Gastrocnemius medialis (tissue), 4 donors: ENCODE measurements around the gene FAM136A. TPM values are rescaled to one million over a fixed set of nuclear protein-coding genes. Genes with fewer than 3 reads are reported as not detected.

Experiments
- ATAC-seq, 2 donors: fragments of 150-250 bp; one replicate each; pipeline ENCODE4 v1.9.1; 2016
- DNase-seq, 2 donors: peaks; one replicate each; pipeline ENCODE4 v3.0.0-alpha.2; 2019
- H3K27ac ChIP-seq, 4 donors: fragments of 200-600 bp; sonication (generic); 1 replicate in 1 of 4; 2 replicates in 3 of 4; pipeline ENCODE4 v1.5.1; 2016 to 2018; ENCODE audit warnings: mild to moderate bottlenecking in 2 of 4, moderate library complexity in 1 of 4
- H3K27me3 ChIP-seq, 3 donors: fragments of 200-600 bp; sonication (generic) in 2 of 3; 1 replicate in 1 of 3; 2 replicates in 2 of 3; pipeline versions ENCODE4 v1.5.1 to v1.6.0; 2016 to 2019; ENCODE audit warnings: mild to moderate bottlenecking in 1 of 3, moderate library complexity in 1 of 3
- H3K36me3 ChIP-seq, 2 donors: fragments of 200-600 bp; sonication (generic) in 1 of 2; one replicate each; pipeline ENCODE4 v1.5.1; 2017 to 2018
- H3K4me1 ChIP-seq, 2 donors: fragments of 200-600 bp; sonication (generic) in 1 of 2; one replicate each; pipeline ENCODE4 v1.5.1; 2016 to 2017; ENCODE audit warnings: mild to moderate bottlenecking in 2 of 2
- H3K4me3 ChIP-seq, 4 donors: fragments of 200-600 bp; sonication (generic) in 3 of 4; 1 replicate in 1 of 4; 2 replicates in 3 of 4; pipeline ENCODE4 v1.5.1; 2016 to 2019; ENCODE audit warnings: mild to moderate bottlenecking in 2 of 4
- H3K9me3 ChIP-seq, 3 donors: fragments of 200-600 bp; sonication (generic) in 2 of 3; 1 replicate in 1 of 3; 2 replicates in 2 of 3; pipeline ENCODE4 v1.5.1; 2016 to 2019
- CTCF ChIP-seq, 5 experiments: fragments of 450-650 bp in 3 of 5; fragments of 200-600 bp in 2 of 5; sonication (generic) in 2 of 5; IDR thresholded peaks in 4 of 5; conservative IDR thresholded peaks in 1 of 5; 1 replicate in 4 of 5; 2 replicates in 1 of 5; pipeline ENCODE4 v1.5.1; 2016 to 2019; ENCODE audit warnings: antibody characterized with exemption in 5 of 5, mild to moderate bottlenecking in 3 of 5, moderate library complexity in 3 of 5
- POLR2A ChIP-seq, 2 donors: fragments of 450-650 bp; IDR thresholded peaks; one replicate each; pipeline ENCODE4 v1.6.1; 2017; ENCODE audit warnings: antibody characterized with exemption in 2 of 2, mild to moderate bottlenecking in 2 of 2, moderate library complexity in 2 of 2
- in situ Hi-C, 4 donors: fragments of 200-750 bp; cut with MboI; loops; one replicate each; pipeline versions ENCODE4 v1.15.0 to v1.8.0; 2017; ENCODE audit warnings: low sequenced_read_pairs in 4 of 4
- intact Hi-C: fragments of 100-400 bp; cut with DNase I; formaldehyde crosslinking; loops from one replicate; pipeline ENCODE4 v1.15.1; 2023; ENCODE audit warnings: low total_unique reads
- total RNA-seq, 4 donors: library from RNA; depleted of rRNA; stranded (reverse); fragments of >200 nt; gene quantifications; one replicate each; pipeline versions ENCODE4 v1.1.0 to v1.2.3, GENCODE V29; 2016

Gene FAM136A
- total RNA-seq, 4 donors from 2014 or later = 12.7 to 23.7 (median 17.7) TPM

- Histone ChIP-seq H3K9me3 (no peaks in the 10 kb centered on the region), H3K36me3 (no peaks in the 10 kb centered on the region), H3K27ac (no peak overlapping the region), H3K27me3 (no peaks in the 10 kb centered on the region), H3K4me1 (no peaks in the 10 kb centered on the region), H3K4me3 (no peak overlapping the region)
- in situ Hi-C loops (loop anchor here in 2 of 4 donors (25.0 kb wide), 1 partner anchor 306 kb away; no protein-coding TSS in a partner anchor), intact Hi-C loops (no loop called here)
- no peak for DNase-seq
- TF ChIP-seq CTCF (IDR thresholded peaks at IDR 0.05 in 4 of 5, conservative IDR thresholded peaks at IDR 0.05 in 1 of 5) (no peak), POLR2A (IDR thresholded peaks at IDR 0.05) (no peak)
- no peak for ATAC-seq
Measured at GRCh38 chr2:70331012-70331411, 29.1 kb upstream of the FAM136A start.

- ATAC-seq = no peak
- TF ChIP-seq CTCF (IDR thresholded peaks at IDR 0.05 in 4 of 5, conservative IDR thresholded peaks at IDR 0.05 in 1 of 5) (no peak), POLR2A (IDR thresholded peaks at IDR 0.05) (no peak)
- DNase-seq = no peak
- Histone ChIP-seq H3K9me3 (no peaks in the 10 kb centered on the region), H3K27ac (no peak overlapping the region), H3K4me3 (no peak overlapping the region), H3K36me3 (no peaks in the 10 kb centered on the region), H3K27me3 (no peaks in the 10 kb centered on the region), H3K4me1 (no peaks in the 10 kb centered on the region)
- in situ Hi-C loops (loop anchor here in 2 of 4 donors (25.0 kb wide), 1 partner anchor 307 kb away; no protein-coding TSS in a partner anchor), intact Hi-C loops (no loop called here)
Measured at GRCh38 chr2:70330476-70330875, 28.6 kb upstream of the FAM136A start.

- Histone ChIP-seq H3K36me3 (no peaks in the 10 kb centered on the region), H3K27me3 (no peaks in the 10 kb centered on the region), H3K9me3 (no peaks in the 10 kb centered on the region), H3K4me3 (no peak overlapping the region), H3K4me1 (no peaks in the 10 kb centered on the region), H3K27ac (no peak overlapping the region)
- no peak for TF ChIP-seq POLR2A (IDR thresholded peaks at IDR 0.05)
- TF ChIP-seq CTCF (IDR thresholded peaks at IDR 0.05 in 4 of 5, conservative IDR thresholded peaks at IDR 0.05 in 1 of 5) = no peak
- intact Hi-C loops (no loop called here), in situ Hi-C loops (loop anchor here in 2 of 4 donors (25.0 kb wide), 1 partner anchor 308 kb away; no protein-coding TSS in a partner anchor)
- no peak for DNase-seq
- ATAC-seq = no peak
Measured at GRCh38 chr2:70328921-70329561, 27.2 kb upstream of the FAM136A start.

GRCh38 chr2:70325875-70326274 lies 24.0 kb upstream of the FAM136A start:
- Histone ChIP-seq H3K9me3 (no peaks in the 10 kb centered on the region), H3K4me3 (no peak overlapping the region), H3K36me3 (no peaks in the 10 kb centered on the region), H3K27ac (no peak overlapping the region), H3K27me3 (no peaks in the 10 kb centered on the region), H3K4me1 (no peaks in the 10 kb centered on the region)
- intact Hi-C loops (no loop called here), in situ Hi-C loops (loop anchor here in 2 of 4 donors (25.0 kb wide), 1 partner anchor 311 kb away; no protein-coding TSS in a partner anchor)
- no peak for ATAC-seq
- no peak for DNase-seq
- TF ChIP-seq POLR2A (IDR thresholded peaks at IDR 0.05) (no peak), CTCF (IDR thresholded peaks at IDR 0.05 in 4 of 5, conservative IDR thresholded peaks at IDR 0.05 in 1 of 5) (no peak)
